H1 (cell line): ENCODE results near the gene ABI3BP. TPM values are rescaled to one million over a fixed set of nuclear protein-coding genes. Genes with fewer than 3 reads are reported as not detected.

ENCODE experiments used
- CTCF ChIA-PET: fragments of 300-600 bp; sonication (Branson Sonifier 250); formaldehyde crosslinking; loops from one replicate; lab custom pipeline; 2021; ENCODE audit not compliant: partially characterized antibody; lab: Charles Lee
- POLR2A ChIA-PET: fragments of 300-600 bp; sonication (Branson Sonifier 250); formaldehyde crosslinking; loops from one replicate; lab custom pipeline; 2021; ENCODE audit warnings: inconsistent platforms; ENCODE audit not compliant: partially characterized antibody; lab: Charles Lee
- DNase-seq, 2 experiments: peaks; one replicate each; pipeline versions ENCODE4 v3.0.0 to v3.0.0-alpha.2; 2010 to 2022; ENCODE audit warnings: low spot score in 2 of 2, low read depth in 1 of 2, mixed read lengths in 1 of 2
- FAIRE-seq: peaks from 2 replicates; lab custom pipeline; 2011; peaks lifted over from hg19 to GRCh38; lab: Jason Lieb, UNC
- H2AFZ ChIP-seq: 2 replicates; pipeline ENCODE4 v1.8.1; 2012; ENCODE audit warnings: low read length, inconsistent platforms
- H2AK5ac ChIP-seq: 2 replicates; pipeline ENCODE4 v1.6.1; 2013; ENCODE audit warnings: low read depth, low read length
- H2BK120ac ChIP-seq: replicated peaks from 2 replicates; pipeline ENCODE3; 2013; ENCODE audit warnings: low read depth, low read length, inconsistent platforms
- H2BK12ac ChIP-seq: 2 replicates; pipeline ENCODE4 v1.6.1; 2013; ENCODE audit warnings: low read depth, low read length
- H2BK15ac ChIP-seq: 2 replicates; pipeline ENCODE4 v1.6.1; 2013; ENCODE audit warnings: low read length
- H2BK20ac ChIP-seq: 2 replicates; pipeline ENCODE4 v1.6.1; 2013; ENCODE audit warnings: low read length
- H2BK5ac ChIP-seq: 2 replicates; pipeline ENCODE4 v1.6.1; 2013; ENCODE audit warnings: low read depth, low read length
- H3K14ac ChIP-seq: 2 replicates; pipeline ENCODE4 v1.6.1; 2013; ENCODE audit warnings: inconsistent platforms; ENCODE audit not compliant: insufficient read length
- H3K18ac ChIP-seq: 2 replicates; pipeline ENCODE4 v1.6.1; 2013; ENCODE audit warnings: low read length; ENCODE audit errors: extremely low read depth
- H3K23ac ChIP-seq: 2 replicates; pipeline ENCODE4 v1.6.1; 2013; ENCODE audit warnings: inconsistent platforms; ENCODE audit not compliant: insufficient read length
- H3K23me2 ChIP-seq: 2 replicates; pipeline ENCODE4 v1.6.1; 2013; ENCODE audit warnings: low read depth, low read length
- H3K27ac ChIP-seq: 2 replicates; pipeline ENCODE4 v1.6.1; 2011; ENCODE audit warnings: low read depth, low read length, inconsistent platforms
- H3K27me3 ChIP-seq, 4 experiments: replicated peaks in 1 of 4; 1 replicate in 1 of 4; 2 replicates in 3 of 4; pipeline versions ENCODE4 v1.6.1 to v1.8.1; 2011 to 2013; ENCODE audit warnings: low read length in 3 of 4, mild to moderate bottlenecking in 3 of 4, inconsistent platforms in 2 of 4, mixed read lengths in 2 of 4, moderate library complexity in 1 of 4; ENCODE audit not compliant: control insufficient read depth in 3 of 4, insufficient read depth in 3 of 4; ENCODE audit errors: extremely low read depth in 1 of 4
- H3K36me3 ChIP-seq, 4 experiments: 2 replicates each; pipeline versions ENCODE4 v1.6.1 to v1.8.1; 2011 to 2013; ENCODE audit warnings: mild to moderate bottlenecking in 4 of 4, low read length in 3 of 4, moderate library complexity in 2 of 4, control low read depth in 1 of 4, inconsistent platforms in 1 of 4; ENCODE audit not compliant: insufficient read depth in 4 of 4, control insufficient read depth in 2 of 4
- H3K4ac ChIP-seq: replicated peaks from 2 replicates; pipeline ENCODE3; 2013; ENCODE audit warnings: low read length, low read depth, mixed read lengths, inconsistent platforms; ENCODE audit not compliant: insufficient read length
- H3K4me1 ChIP-seq, 4 experiments: replicated peaks in 1 of 4; 1 replicate in 1 of 4; 2 replicates in 3 of 4; pipeline versions ENCODE4 v1.6.1 to v1.8.1; 2011 to 2013; ENCODE audit warnings: low read length in 3 of 4, inconsistent platforms in 2 of 4, mixed read lengths in 1 of 4; ENCODE audit not compliant: insufficient read depth in 4 of 4, control insufficient read depth in 3 of 4
- H3K4me2 ChIP-seq, 2 experiments: 2 replicates each; pipeline versions ENCODE4 v1.6.1 to v1.8.1; 2011 to 2013; ENCODE audit warnings: low read depth in 2 of 2, low read length in 2 of 2, control low read depth in 1 of 2, inconsistent platforms in 1 of 2, mild to moderate bottlenecking in 1 of 2; ENCODE audit not compliant: insufficient read depth in 1 of 2
- H3K4me3 ChIP-seq, 4 experiments: fragments of 200-600, 300-600 bp in 1 of 4; sonication (generic), shearing (Covaris generic), sonication (Bioruptor Twin) in 1 of 4; 2 replicates each; pipeline versions ENCODE4 v1.5.1 to v1.8.1; 2011 to 2016; ENCODE audit warnings: low read length in 4 of 4, low read depth in 3 of 4, control low read depth in 2 of 4, inconsistent platforms in 2 of 4, mild to moderate bottlenecking in 2 of 4, mixed read lengths in 1 of 4, moderate library complexity in 1 of 4; ENCODE audit not compliant: insufficient read depth in 2 of 4; ENCODE audit errors: extremely low read depth in 1 of 4
- H3K56ac ChIP-seq: replicated peaks from 2 replicates; pipeline ENCODE3; 2013; ENCODE audit warnings: low read depth, mild to moderate bottlenecking, mixed read lengths, low read length, inconsistent platforms; ENCODE audit not compliant: insufficient read length
- H3K79me1 ChIP-seq: 2 replicates; pipeline ENCODE4 v1.6.1; 2013; ENCODE audit warnings: low read depth, low read length, control low read depth
- H3K79me2 ChIP-seq, 2 experiments: 2 replicates each; pipeline versions ENCODE4 v1.6.1 to v1.8.1; 2012 to 2013; ENCODE audit warnings: low read length in 2 of 2, mild to moderate bottlenecking in 2 of 2, inconsistent platforms in 1 of 2; ENCODE audit not compliant: insufficient read depth in 2 of 2, control insufficient read depth in 1 of 2
- H3K9ac ChIP-seq, 4 experiments: replicated peaks in 1 of 4; 1 replicate in 1 of 4; 2 replicates in 3 of 4; pipeline versions ENCODE4 v1.6.1 to v1.8.1; 2011 to 2013; ENCODE audit warnings: low read depth in 3 of 4, low read length in 3 of 4, control low read depth in 2 of 4, mild to moderate bottlenecking in 2 of 4, moderate library complexity in 2 of 4, inconsistent platforms in 1 of 4; ENCODE audit errors: extremely low read depth in 1 of 4
- H3K9me3 ChIP-seq, 2 experiments: 2 replicates each; pipeline versions ENCODE4 v1.6.1 to v1.8.1; 2012 to 2013; ENCODE audit warnings: mild to moderate bottlenecking in 2 of 2, moderate library complexity in 2 of 2, control low read depth in 1 of 2, inconsistent platforms in 1 of 2, low read depth in 1 of 2, low read length in 1 of 2, mixed read lengths in 1 of 2; ENCODE audit not compliant: insufficient read depth in 2 of 2
- H4K20me1 ChIP-seq, 2 experiments: replicated peaks in 1 of 2; 2 replicates each; pipeline versions ENCODE3 to v1.8.1; 2011 to 2013; ENCODE audit warnings: inconsistent platforms in 2 of 2, low read length in 2 of 2, mild to moderate bottlenecking in 1 of 2; ENCODE audit not compliant: insufficient read depth in 2 of 2, control insufficient read depth in 1 of 2
- H4K5ac ChIP-seq: 2 replicates; pipeline ENCODE4 v1.6.1; 2013; ENCODE audit warnings: low read length, low read depth, mixed read lengths, inconsistent platforms; ENCODE audit not compliant: insufficient read length
- H4K8ac ChIP-seq: 2 replicates; pipeline ENCODE4 v1.8.0; 2013; ENCODE audit warnings: mild to moderate bottlenecking, moderate library complexity, low read length, inconsistent platforms; ENCODE audit not compliant: insufficient read depth; ENCODE audit errors: extremely low read depth
- H4K91ac ChIP-seq: replicated peaks from 2 replicates; pipeline ENCODE3; 2013; ENCODE audit warnings: low read length, mixed read lengths, inconsistent platforms; ENCODE audit not compliant: insufficient read length
- EZH2 ChIP-seq: fragments of 200-600 bp; sonication (generic); IDR thresholded peaks from 2 replicates; pipeline ENCODE4 v1.7.1; 2012; ENCODE audit warnings: low read depth, mild to moderate bottlenecking, moderate library complexity, low read length, inconsistent platforms; ENCODE audit not compliant: severe bottlenecking
- FOSL1 ChIP-seq: IDR thresholded peaks from 2 replicates; pipeline ENCODE4 v1.6.1; 2011; ENCODE audit warnings: mild to moderate bottlenecking, low read depth, low read length, moderate library complexity; ENCODE audit not compliant: insufficient read depth
- HDAC2 ChIP-seq, 2 experiments: fragments of 300-600 bp in 1 of 2; sonication (generic) in 1 of 2; IDR thresholded peaks; 2 replicates each; pipeline ENCODE4 v1.6.1; 2011 to 2012; ENCODE audit warnings: low read depth in 2 of 2, low read length in 2 of 2, mild to moderate bottlenecking in 2 of 2, moderate library complexity in 2 of 2, borderline replicate concordance in 1 of 2, inconsistent platforms in 1 of 2
- SIX5 ChIP-seq: IDR thresholded peaks from 2 replicates; pipeline ENCODE4 v1.6.1; 2011; ENCODE audit warnings: mild to moderate bottlenecking, low read depth, low read length
- TCF12 ChIP-seq: IDR thresholded peaks from 2 replicates; pipeline ENCODE4 v1.6.1; 2011; ENCODE audit warnings: low read depth, mild to moderate bottlenecking, low read length
- polyA plus RNA-seq, 7 experiments: library from polyadenylated mRNA; depleted of rRNA in 3 of 7; stranded (reverse) in 5 of 7; unstranded in 2 of 7; fragments of >200 nt in 5 of 7; fragments of 200-250 nt in 2 of 7; gene quantifications; 1 replicate in 5 of 7; 2 replicates in 1 of 7; 4 replicates in 1 of 7; pipeline versions ENCODE4 v1.2.1 to v1.2.3, GENCODE V29; 2011 to 2013; ENCODE audit warnings: missing spikeins in 2 of 7, mixed read lengths in 2 of 7
- total RNA-seq: library from RNA; stranded (reverse); fragmentation: NEBNext Ultra II Directional; extraction: Animal tissue kit (Norgen Biotek cat#: 25700); gene quantifications from 2 replicates; pipeline ENCODE4 v1.2.1, GENCODE V29; 2021
- TF ChIP-seq, protein P1 (sequence below): IDR thresholded peaks from 2 replicates; pipeline ENCODE4 v1.6.1; 2011; ENCODE audit warnings: low read length, improper control_type of control experiment

ABI3BP gene
- total and polyA plus RNA-seq, 2 of the 8 experiments (the other 6 are each of a cell fraction or from before 2014, with no cell fraction given): 0.08 to 0.32 TPM

DNA sequence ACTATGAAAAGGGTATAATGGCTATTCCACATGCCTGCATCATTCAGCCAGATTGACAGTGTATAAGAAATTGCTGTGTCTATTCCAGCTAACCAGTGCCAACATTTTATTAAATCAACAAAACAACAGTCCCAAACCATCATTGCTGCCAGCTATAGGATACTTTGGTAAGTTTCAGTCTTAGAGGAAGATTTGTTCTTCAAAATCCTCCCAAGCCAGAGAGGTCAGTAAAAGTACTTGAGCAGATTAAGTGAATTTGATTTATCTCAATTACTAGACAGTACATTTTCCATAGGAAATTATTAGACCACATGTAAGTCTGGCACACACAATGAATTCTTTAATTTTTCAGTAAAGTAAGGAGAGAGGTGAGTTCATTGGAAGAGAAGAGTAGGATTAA is 233.3 kb downstream of the ABI3BP start:
- no peak overlapping the region for H4K5ac ChIP-seq
- no peak overlapping the region for H4K8ac ChIP-seq
- DNase-seq (no peak), FAIRE-seq (no peak)
- CTCF ChIA-PET: interaction anchor here (0.8 to 4.7 kb wide), 7 partner anchors 11 to 22 kb away, joined by 3 to 33 read pairs (median 5); no protein-coding TSS in a partner anchor
- no peaks in the 10 kb centered on the region for H3K79me1 ChIP-seq
- no peaks in the 10 kb centered on the region for H3K36me3 ChIP-seq
- no peak overlapping the region for H3K56ac ChIP-seq
- no peaks in the 10 kb centered on the region for H3K79me2 ChIP-seq
- no peak overlapping the region for H2AK5ac ChIP-seq
- H3K18ac ChIP-seq: no peak overlapping the region
- no peak overlapping the region for H2BK120ac ChIP-seq
- no peaks in the 10 kb centered on the region for H3K9me3 ChIP-seq
- H2BK15ac ChIP-seq: no peak overlapping the region
- no peak overlapping the region for H3K4me3 ChIP-seq
- H2BK5ac ChIP-seq: no peak overlapping the region
- H3K23me2 ChIP-seq: no peaks in the 10 kb centered on the region
- H3K4ac ChIP-seq: no peak overlapping the region
- H3K4me2 ChIP-seq: no peak overlapping the region
- H3K27me3 ChIP-seq: no peaks in the 10 kb centered on the region
- H3K23ac ChIP-seq: no peak overlapping the region
- no peak overlapping the region for H3K9ac ChIP-seq
- no peak overlapping the region for H2BK12ac ChIP-seq
- TF ChIP-seq SIX5 (no peak), HDAC2 (IDR thresholded peaks at IDR 0.05; ENCODE audit: borderline replicate concordance in 1 of 2, low read depth in 2 of 2, low read length in 2 of 2) (no peak), FOSL1 (no peak), TCF12 (no peak), EZH2 (no peak)
- TF ChIP-seq, protein P1, sequence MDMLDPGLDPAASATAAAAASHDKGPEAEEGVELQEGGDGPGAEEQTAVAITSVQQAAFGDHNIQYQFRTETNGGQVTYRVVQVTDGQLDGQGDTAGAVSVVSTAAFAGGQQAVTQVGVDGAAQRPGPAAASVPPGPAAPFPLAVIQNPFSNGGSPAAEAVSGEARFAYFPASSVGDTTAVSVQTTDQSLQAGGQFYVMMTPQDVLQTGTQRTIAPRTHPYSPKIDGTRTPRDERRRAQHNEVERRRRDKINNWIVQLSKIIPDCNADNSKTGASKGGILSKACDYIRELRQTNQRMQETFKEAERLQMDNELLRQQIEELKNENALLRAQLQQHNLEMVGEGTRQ: no peak
- H2AFZ ChIP-seq: no peak overlapping the region
- H2BK20ac ChIP-seq: no peak overlapping the region
- no peak overlapping the region for H3K27ac ChIP-seq
- H3K4me1 ChIP-seq: peaks cover 0 to 6% (median 2%) of the 10 kb centered on the region in 4 experiments; a peak in 3 of 7 replicates
- POLR2A ChIA-PET: interaction anchor here (1.5 to 2.6 kb wide), 3 partner anchors 10 to 17 kb away, joined by 3 to 12 read pairs (median 5); no protein-coding TSS in a partner anchor
- H4K91ac ChIP-seq: no peak overlapping the region
- H3K14ac ChIP-seq: no peak overlapping the region
- no peaks in the 10 kb centered on the region for H4K20me1 ChIP-seq
